ENCODE measurements around the gene DLGAP4.
"Not testable (repeated sequence)": the region's sequence is repeated elsewhere in the genome, so short reads cannot be mapped to it uniquely, and the experiment has no call there.

The DLGAP4 gene

DNA sequence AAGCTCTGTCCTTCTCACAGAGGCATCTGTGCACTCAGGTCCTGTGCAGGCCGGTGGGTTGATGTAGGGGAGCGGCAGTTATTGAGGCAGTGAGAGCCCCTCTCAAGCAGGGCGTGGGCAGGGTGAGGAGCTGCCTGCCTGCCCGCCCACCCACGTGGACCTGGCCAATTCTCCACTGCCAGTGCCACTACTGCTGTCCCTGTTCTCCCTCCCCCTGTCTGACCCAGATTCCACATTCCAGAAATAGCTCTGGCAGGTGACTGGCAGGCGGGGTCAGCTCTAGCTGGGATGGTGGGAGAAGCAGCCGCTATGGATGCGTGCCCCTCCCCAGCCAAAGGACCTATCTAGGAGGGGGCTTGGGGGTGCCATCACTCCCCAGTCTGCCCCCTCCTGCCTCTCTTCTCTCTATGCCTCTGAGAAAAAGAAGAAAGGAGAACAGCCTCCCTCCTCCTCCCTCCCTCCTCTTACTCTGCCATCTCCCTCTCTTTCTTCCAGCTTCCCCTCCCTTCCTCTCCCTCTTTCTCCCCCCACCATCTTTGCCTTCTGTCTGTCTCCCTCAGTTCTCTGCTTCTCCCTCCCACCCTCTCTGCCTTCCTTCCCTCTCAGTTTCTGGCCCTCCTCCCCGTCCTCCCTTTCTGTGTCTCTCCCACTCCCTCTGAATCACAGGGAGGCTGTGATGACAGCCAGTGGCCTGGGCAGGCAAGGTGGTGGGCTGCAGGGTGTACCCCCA lies 148.7 kb downstream of the DLGAP4 start:
- no peak for DNase-seq (ENCODE audit: low spot score)

- no peak for DNase-seq (ENCODE audit: low spot score)
Measured at GRCh38 chr20:36455972-36456625, 150.0 kb downstream of the DLGAP4 start.

GRCh38 chr20:36460648-36461599 lies 154.8 kb downstream of the DLGAP4 start:
- DNase-seq (ENCODE audit: low spot score), result peak; percentile 94

GRCh38 chr20:36461600-36462439 lies 155.7 kb downstream of the DLGAP4 start:
- DNase-seq (ENCODE audit: low spot score), result no peak

DNA sequence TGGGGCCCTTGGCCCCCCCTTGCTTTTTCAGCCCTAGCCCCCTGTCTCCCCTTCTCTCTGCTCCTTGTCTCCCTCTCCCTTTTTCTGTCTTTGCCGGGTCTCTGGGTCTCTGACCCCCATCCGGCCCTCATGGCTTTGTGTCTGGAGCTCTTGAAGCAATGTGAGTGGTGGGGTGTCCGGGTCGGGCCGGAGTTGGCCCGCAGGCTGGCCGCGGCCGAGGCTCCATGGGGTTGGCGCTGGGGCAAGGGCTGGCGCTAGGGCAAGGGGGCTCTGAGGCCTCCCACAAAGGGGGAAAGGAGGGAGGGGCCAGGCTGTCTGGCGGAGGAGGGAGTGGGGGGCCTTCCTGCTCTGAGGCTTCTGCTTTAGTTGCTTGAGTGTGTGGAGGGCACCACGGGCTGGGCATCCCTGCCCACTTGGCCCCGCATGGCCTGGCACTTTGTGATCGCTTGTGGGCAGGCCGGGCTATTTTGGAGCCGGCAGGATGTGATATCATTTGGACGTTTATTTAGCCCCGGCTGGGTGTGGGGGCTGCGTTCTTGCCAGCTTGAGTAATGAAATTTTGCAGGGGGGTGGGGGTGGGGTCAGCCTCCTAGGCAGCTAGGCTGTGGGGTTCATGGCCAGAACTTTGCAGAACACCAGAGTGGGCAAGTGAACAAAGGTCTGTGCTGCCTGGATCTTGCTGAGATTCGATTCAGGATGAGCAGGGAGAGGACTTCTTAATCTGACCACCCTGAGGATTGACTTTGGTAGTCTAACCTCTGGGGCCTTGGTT lies 156.5 kb downstream of the DLGAP4 start:
- DNase-seq (ENCODE audit: low spot score), result no peak

DNA sequence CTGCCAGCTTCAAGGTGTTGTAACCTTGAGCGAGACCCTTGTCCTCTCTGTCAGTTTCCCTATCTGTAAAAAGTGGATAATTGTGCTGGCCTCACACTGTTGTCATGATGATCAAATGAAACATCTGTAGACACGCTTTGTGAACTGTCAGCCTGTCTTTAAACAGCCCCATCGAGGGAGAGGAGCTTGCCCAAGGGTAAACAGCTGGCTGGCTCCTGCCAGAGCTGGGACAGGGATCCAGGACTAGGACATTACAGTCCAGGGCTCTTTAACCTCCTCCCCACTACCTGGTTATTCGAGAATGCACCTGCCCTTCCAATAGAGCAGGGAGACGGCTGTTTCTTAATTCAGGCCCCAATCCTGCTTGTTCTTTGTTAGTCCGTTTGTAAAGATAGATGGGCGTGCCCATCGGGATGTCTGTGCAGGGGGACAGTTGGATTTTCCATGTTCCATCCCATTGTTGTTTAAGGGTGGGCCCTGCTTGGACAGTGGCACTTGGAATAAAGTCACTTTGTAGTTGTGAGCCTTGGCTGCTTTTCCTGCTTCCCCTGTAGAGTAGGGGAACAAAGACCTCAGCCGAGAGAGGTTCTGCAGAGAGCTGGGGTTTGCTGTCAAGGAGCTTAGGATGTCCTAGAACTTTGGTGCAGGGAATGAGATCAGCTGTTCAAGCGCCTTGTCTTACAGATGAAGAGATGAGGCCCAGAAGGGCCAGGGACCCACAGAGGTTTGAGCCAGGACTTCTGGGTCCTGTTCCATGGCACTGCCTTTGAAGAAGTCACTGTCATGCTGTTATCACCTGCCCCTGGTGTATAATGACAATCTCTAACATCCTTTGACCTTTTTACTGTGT lies 157.3 kb downstream of the DLGAP4 start:
- no peak for DNase-seq (ENCODE audit: low spot score)

DNA sequence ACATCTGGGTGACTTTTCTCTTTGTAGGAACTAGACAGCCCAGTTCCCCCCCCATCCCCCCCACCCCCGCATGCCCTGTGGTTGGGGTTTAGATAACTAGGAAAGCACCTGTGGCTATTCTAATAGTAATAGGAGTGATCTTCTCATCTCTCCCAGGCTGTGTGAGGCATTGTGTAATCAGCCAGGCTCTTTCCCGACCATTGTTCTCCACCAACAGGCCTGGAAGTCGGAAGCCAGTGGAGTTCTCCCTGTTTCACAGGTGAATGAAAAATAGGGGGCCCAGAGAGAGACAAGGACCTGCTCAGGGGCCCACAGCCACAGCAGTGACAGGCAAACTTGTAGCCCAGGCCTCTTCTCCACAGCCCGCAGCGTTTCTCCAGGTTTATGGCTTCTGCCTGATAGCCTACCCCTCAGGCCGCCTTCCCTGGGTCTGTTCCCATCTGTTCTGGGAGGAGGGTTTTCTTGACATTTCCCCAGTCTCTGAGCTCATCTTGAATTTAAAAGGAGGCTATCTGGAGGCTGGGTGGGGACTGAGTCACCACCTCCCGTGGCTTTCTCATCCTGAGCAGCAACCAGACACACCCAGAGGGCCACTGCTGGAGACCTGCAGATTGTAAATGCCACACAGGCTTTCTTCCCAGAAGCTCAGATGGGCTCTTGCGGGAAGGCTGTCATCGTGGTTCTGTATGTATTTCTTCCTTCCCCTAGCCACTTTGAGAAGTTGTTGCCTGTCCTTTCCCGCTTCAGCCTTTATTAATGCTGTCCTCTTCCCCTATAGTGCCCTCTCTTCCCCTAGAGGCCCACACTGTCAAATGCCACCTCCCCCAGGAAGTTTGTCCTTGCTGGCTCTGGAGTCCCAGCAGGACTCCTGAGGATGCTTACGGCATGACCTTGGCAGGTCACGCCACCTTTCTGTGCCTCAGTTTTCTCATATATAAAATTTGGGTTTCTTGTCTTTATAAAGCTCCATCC lies 159.3 kb downstream of the DLGAP4 start:
- no peak for DNase-seq (ENCODE audit: low spot score)

GRCh38 chr20:36466089-36466488 lies 159.9 kb downstream of the DLGAP4 start:
- DNase-seq (ENCODE audit: low spot score), result no peak

- no peak for DNase-seq (ENCODE audit: low spot score)
Measured at GRCh38 chr20:36467076-36467999, 161.2 kb downstream of the DLGAP4 start.

DNA sequence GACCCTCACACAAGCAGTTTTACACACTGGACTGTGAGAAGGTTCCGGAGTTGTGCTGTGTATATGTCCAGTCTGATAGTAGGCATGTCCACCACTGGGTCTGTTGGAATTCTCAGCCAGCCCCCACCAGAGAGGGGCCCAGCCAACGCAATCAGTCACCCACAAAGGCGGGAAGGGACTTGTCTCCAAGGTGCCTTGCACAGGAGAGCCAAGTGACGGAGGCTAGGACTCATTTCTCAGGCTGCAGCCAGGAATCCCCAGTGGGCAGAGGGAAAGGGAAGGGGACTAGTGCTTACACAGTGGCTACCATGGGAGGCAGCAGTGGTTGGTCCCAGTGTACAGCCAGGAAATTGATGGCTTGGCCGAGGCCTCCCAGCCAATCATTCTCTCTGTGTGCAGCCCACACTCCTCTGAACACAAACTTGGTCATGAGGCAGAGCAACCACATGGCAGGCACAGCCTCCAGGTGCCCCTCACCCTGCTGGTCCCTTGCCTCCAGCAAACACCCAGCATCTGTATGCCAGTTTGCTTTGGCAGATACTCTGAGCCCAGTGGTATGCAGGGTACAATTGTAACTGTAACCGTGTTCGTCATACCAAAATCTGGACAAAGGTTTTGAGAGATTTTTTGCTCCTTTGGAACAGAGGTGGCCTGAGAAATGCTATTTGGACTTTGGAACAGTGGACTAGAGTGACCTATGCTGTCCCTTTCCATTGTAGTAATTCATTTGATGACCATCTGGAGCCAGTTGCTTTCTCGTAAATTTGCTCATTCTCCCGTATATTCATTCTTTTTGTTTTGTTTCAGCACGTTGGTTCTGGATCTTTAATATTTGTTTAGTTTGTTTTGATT lies 162.2 kb downstream of the DLGAP4 start:
- DNase-seq (ENCODE audit: low spot score), result no peak

DNA sequence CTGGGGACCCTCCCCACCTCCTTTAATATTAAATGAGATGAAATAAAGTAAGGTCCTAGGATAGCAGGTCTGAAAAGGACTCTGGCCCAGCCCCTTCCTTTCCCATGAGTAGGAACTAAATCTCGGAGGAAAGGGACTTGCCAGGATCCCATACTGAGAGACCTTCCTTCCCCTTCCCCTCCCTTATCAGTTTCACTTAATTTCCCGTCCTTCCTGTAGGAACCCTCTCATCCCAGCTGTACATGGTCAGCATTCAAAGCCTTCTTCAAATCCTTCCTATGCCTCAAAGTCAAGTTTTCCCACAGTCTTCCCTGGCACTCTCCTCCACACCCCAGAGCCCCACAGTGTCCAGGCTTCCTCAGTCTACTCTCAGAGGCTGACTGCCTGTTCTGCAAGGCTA lies 163.8 kb downstream of the DLGAP4 start:
- DNase-seq (ENCODE audit: low spot score), result no peak

DNA sequence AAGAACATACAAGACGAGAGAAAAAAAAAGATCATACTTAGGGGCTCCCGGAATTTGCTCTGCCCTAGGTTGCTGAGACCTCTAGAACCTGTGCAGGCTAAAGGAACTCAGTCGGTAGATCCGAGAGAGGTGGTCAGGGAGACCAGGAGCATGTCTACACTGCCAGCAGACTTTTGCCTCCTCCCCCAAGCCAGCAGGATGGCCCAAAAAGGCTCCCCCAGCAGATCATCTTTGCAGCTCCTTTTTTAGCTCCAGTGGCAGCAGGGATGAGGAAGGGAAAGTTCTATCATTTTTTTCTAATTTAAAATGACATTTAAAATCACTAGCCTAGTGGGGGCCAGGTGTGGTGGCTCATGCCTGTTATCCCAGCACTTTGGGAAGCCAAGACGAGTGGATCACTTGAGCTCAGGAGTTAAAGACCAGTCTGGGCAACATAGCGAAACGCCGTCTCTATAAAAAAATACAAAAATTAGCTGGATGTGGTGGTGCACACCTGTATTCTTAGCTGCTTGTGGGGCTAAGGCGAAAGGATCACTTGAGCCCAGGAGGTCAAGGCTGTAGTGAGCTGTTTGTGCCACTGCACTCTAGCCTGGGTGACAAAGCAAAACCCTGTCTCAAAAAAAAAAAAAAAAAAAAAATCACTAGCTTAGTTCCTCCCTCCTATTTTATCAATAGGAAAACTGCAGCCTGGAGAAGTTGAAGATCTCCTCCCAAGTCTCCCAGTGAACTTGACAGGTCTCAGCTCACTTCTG lies 165.9 kb downstream of the DLGAP4 start:
- DNase-seq (ENCODE audit: low spot score), result no peak

DNA sequence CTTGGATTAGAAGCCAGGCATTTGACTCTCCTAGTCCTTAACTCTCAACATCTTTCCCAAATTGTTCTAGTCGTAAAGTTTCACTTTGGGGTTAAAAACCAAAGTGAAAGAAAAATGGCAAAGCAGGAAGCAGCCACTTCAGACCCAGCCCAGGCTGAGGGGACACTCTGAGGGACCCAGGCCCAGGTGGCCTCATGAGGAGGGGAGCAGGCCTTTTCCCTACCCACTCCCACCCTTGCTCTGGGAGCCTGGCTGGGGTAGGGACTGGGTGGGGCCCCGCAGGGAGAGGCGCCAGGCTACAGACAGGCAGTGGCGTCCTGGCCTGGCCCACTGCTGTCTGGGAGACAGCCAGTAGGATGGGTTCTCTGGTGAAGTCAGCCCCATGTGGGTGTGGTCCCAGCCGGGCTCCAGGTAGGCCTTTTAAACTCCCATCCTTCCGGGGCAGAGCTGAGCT lies 166.5 kb downstream of the DLGAP4 start:
- DNase-seq (ENCODE audit: low spot score), result no peak

DNA sequence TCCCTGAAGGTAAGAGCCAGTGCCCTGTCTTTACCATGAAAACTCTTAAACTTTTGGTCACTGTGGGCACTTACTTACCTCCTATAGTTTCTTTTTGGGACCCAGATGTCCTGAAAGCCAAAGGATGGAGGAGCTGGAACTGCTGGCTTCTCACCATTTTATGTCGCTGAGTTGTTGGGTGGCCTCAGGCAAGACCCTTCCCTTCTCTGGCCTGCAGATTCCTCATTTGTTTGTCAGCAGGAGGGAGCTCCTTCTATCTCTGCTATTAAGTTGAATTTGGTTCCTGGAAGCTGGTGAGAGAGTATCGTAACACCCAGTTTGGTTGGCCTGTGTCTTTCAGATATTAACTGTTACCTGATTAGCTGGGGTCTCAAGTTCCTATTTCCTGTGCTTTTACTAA lies 167.0 kb downstream of the DLGAP4 start:
- no peak for DNase-seq (ENCODE audit: low spot score)

DNA sequence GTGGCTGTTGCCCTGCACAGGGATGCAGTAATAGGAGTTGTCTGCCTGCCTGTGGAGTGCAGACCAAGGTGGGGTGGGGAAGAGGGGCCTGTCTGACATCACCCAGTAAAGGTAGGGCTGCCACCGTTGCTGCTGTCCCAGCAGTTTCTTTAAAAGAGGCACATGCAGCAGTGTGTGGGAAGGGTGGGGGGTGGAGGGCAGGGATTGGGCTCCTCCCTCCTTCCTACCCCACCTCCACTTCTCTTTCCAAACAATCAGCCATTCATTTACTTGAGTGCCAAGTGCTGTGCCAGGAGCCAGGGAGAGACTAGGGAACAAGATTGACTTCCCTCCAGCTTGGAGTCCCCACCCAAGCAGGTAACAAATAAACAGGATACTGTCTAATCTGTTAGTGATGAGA lies 168.4 kb downstream of the DLGAP4 start:
- no peak for DNase-seq (ENCODE audit: low spot score)

- not testable (repeated sequence) for DNase-seq (ENCODE audit: low spot score)
Measured at GRCh38 chr20:36475054-36475453, 168.9 kb downstream of the DLGAP4 start.

Measured in germinal center (tissue), 1 donor.